Activated CD8-positive, alpha-beta memory T cell treated with anti-CD3 and anti-CD28 coated beads for 36 hours (primary cell): Measurements from ENCODE around the gene MOB2. TPM values are rescaled to one million over a fixed set of nuclear protein-coding genes. Genes with fewer than 3 reads are reported as not detected.

Experiments
- CTCF ChIA-PET: fragments of 350-600 bp; sonication (Branson Sonifier 250); formaldehyde crosslinking; loops from one replicate; lab custom pipeline; 2021; ENCODE audit warnings: antibody characterized with exemption; lab: Charles Lee
- POLR2A ChIA-PET: fragments of 350-600 bp; sonication (Branson Sonifier 250); formaldehyde crosslinking; loops from one replicate; lab custom pipeline; 2021; ENCODE audit warnings: antibody characterized with exemption; lab: Charles Lee
- total RNA-seq, 2 experiments: library from RNA; stranded (reverse); gene quantifications; one replicate each; pipeline ENCODE4 v1.2.3, GENCODE V29; 2021

Gene MOB2
- total RNA-seq, 2 experiments from 2014 or later, result 19.5 to 22.0 TPM

DNA sequence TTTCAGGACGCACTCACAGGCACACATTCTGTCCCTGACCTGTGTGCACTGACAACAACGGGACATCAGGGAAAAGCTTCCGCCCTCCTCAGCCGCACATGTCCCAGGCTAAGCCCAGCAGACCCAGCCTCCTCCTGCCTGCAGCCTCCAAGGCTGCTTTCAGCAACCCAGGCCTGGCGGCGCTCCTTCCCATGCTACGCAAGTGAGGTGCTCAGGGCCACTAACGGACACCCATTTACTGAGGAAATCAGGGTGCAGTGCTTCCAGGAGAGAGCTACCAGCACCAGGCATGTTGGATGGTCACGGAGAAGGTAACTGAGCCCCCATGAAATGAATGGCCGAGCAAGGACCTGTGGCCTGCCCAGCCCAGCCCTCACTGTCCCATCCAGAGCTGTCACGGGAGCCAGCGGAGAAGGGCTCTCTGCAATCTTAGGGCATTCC, 6.9 kb downstream of the MOB2 start:
- CTCF ChIA-PET, result no interaction called here
- POLR2A ChIA-PET, result no interaction called here

DNA sequence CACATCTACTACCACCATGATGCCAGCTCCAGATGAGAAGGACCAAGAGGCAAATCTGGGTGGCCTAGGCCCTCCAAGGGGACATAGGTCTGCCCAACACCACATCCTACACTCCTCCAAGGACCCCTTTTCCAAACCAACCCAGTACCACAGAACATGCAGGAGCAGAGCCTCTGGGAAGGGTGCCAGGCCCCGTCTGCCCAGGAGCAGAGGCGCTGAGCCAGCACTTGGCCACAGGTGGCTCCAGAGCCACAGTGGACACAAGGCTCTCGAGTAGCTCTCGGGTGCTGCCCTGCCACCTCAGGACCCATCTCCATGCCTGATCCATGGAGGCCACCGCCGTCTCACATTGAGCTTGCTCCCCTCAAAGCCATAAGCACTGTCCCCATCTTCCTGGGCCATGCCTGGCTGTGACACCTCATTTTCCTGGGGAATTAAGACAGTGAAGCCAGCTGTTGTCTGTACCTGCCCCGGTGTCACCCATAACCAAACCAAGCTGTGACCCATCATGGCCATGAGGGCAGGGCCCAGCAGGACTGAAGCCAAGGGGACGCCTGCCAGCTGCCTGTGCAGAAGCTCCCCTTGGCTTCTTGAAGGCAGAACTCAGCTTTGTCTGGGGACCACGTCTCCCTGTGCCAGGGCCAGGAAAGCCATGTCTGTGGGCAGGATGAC, 7.4 kb downstream of the MOB2 start:
- CTCF ChIA-PET, result no interaction called here
- POLR2A ChIA-PET, result no interaction called here

DNA sequence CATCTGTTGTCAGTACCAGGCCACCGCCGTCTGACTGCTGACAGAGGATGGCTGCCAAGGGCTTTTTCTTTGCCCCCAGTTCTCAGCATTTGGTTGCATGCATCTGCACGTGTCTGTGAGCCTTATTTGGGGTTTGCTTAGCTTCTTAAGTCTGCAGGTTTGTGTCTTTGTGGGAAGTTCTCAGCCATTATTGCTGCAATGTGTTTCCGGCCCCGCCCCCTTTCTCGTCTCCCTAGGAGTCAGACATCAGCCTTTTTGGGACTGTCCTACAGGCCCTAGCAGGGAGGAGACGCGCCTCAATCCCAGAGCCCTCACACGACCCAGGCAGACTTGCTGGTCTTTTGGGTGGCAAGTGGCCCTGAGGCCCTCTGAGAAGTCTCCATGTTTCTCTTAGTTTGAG, 8.0 kb downstream of the MOB2 start:
- ChIA-PET POLR2A (no interaction called here), CTCF (no interaction called here)

DNA sequence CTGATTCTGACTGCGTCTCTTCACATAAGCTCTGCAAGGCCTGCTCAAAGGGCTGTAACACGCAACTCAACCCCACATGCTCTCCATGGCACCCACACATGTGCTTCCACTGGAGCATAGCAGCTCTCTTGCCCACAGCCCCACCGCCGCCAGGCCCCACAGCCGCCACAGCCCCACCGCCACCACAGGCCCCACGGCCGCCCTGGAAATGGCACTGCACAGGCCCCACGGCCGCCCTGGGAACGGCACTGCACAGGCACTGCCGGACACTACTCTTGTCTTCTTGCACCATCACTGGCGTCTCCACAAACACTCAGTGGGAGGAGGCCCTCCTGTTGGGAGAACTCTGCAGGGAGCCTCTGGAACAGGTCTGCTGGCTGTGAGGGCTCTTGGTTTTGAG, 8.6 kb downstream of the MOB2 start:
- POLR2A ChIA-PET, result no interaction called here
- CTCF ChIA-PET, result no interaction called here

DNA sequence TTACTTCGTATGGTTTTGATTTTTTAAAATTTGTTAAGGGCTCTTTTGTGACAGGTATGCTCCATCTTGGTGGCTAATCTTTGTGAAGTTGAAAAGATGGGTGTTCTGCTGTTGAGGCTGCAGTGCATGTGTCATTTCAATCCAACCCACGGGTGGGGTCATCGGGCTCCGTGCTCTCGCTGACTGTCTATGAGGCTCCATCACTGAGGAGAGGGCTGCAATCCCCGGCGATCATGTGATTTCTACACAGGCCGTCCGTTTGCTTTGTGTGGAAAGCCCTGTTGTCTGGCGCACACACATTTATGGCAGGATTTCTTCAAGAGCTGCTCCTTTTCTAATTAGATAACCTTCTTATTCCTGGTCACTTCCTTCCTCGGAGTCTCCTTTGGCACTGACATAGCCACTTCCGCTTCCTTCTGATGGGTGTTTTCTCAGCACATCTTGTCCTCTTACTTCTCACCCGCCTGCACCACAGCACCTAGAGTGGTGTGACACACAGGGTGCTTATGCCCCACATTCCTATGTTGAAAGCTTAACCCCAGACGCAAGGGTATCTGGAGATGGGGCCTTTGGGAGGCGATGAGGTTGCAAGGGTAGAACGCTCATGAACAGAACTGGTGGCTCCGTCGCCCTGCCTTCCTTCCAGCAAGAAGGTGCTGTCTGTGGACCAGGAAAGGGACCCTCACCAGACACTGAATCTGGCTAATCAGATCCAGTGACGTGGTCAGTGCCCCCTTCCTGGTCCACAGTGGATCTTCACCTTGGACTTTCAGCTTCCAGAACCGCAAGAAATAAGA, 9.4 kb downstream of the MOB2 start:
- CTCF ChIA-PET, result no interaction called here
- POLR2A ChIA-PET, result no interaction called here

DNA sequence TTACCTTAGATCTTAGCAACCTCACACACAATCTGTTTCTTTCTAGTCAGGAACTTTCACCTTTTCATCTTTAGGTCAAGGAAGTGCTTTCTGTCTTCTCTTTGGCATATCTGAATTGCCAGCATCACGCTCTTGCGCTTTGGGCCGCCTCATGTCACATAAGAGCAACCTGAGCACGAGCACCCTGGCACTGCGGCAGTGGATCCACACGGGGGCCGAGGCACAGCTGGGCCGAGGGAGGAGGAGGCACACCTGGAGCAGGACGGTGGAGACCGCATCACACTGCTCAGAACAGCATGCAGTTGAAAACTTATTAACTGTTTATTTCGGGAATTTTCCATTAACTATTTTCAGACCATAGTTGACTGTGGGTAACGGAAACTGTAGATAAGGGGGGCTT, 10.7 kb downstream of the MOB2 start:
- ChIA-PET CTCF (no interaction called here), POLR2A (no interaction called here)

DNA sequence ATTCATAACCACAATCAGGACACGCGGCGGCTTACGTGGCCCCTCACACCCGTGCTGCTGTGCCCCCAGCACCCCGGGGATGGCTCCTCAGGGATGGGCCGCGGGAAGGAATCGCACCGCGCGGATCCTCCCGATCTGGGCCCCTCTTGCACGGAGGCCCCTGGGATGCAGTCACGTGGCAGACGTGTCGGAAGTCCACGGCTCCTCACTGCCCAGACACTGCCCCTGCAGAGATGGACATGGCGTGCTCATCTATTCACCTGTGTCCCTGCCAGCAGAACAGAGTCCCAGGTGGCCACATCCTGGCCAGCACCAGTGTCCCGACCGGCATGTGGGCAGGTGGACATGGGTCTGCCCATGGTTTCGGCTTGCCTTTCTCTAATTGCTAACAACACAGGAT, 12.8 kb downstream of the MOB2 start:
- ChIA-PET POLR2A (no interaction called here), CTCF (no interaction called here)

DNA sequence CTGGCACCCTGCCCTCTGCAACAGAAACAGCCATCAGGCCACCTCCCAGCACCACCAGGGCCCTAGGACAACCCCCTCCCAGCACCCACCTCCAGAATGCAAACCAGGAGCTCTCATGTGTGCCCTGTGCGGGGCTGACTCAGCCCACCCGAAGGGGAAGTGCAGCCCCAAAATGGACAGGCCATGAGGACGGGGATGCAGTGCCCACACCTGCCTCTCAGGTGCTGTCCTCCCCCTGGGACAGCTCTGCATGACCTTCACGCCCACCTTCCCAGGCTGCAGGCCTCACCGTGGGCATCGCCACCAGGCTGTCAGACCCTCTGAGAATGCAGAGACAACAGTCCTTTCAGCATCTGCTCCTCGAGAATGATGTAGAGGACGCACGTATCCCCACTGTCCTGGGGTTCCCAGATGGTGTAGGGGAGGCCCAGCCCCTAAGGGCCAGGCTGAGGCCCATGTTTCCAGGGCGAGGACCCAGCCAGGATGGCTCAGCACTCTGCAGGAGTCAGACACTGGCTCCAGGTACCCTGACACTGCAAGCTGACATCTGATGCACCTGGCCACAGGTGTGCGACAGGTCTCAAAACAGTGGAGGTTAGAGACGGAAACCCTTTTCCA, 13.5 kb downstream of the MOB2 start:
- POLR2A ChIA-PET, result no interaction called here
- CTCF ChIA-PET, result no interaction called here

DNA sequence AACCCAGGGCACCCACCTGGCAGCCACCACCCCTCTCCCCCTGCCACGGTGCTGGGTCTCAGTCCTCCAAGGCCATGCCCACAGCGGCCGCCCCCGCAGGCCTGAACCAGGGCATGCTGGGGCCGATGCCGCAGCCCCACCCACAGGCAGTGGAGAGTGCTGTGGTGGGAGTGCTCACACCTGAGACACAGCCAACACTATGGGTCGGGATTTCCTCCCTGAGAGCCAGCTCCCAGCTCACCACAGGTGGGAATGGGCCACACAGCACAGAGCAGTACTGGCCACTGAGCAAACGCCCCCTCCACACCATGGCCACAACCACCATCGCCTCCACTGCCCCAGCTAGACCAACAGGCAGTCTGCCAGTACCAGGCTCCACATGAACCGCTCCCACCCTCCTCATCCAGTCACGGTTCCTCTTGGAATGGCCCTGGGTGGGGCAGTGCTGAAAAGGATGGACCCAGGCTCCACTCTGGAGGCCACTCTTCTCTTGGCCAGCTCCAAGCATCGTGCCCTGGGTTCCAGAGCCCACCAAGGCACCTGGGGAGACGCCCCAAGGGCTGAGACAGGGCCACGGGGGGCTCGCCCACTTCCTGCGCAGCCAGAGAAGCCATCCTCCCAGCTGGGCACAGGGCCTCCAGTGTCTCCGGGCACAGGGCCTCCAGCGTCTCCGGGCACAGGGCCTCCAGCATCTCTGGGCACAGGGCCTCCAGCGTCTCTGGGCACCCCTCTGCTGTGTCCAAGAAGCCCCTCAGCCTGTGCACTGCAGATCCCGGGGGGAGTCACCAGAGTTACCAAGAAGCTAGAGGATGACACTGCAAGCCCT, 14.2 kb downstream of the MOB2 start:
- POLR2A ChIA-PET, result no interaction called here
- CTCF ChIA-PET, result no interaction called here

DNA sequence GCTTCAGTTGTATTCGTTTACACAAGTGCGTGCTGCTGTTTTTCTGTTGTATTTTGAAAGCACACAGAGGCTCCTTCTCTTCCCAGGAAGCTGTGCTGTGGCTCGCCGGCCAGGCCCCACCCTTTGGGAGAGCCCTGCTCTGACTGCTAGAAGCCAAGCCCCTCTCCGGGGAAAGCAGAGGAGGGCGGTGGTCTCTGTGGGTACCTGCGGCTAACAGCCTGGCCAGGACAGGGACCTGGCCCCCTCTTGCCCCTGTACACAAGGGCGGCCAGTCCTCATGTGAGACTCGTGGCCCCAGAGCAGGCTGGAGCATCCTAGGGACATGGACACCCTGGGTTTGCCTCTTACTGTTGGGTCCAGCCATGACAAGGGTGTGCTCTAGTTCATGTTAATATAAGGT, 14.8 kb downstream of the MOB2 start:
- ChIA-PET POLR2A (no interaction called here), CTCF (no interaction called here)

DNA sequence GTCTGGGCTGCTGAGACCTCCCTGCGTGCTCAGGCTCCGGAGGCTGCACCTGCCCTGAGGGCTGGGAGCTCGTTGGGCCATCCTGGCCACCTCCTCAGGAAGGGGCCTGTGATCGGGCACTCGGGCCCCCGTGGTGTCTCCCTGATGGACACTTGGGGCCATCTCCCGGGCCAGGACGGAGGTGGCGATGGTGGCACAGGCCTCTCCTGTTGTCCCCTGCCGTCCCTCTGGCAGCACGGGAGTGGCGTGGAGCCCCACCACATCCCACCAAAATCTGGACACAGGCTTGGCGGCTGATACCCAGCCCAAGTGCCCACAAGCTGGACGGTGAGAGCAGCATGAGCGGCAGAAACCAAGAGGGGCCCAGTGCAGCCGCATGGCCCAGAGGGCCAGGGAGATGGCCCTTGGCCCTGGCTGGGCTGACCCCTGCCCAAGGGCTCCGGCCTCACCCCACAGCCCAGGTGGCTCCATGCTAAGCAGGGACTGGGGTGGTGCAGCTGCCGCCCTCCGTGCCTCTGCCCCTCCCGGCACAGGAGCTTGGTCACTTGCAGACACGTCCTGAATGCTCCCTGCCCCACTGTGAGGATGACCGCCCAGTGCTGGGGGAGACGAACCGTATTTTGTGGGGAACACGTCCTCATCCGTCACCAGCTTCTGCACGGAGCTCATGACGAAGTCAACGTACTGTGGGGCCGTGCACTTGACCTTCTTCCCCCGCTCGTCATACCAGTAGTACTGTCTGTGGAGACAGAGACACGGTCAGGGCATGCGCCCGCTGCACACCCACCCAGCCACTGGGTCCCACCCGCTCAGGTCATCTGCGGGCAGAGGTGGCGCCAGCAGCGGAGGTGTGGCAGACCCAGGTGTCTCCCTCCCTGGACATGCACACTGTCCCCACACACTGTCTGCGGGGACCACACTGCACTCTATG, 15.6 kb downstream of the MOB2 start:
- ChIA-PET CTCF (interaction anchor here (0.6 kb wide), 1 partner anchor 496 kb away, joined by 3 read pairs; no protein-coding TSS in a partner anchor), POLR2A (no interaction called here)

DNA sequence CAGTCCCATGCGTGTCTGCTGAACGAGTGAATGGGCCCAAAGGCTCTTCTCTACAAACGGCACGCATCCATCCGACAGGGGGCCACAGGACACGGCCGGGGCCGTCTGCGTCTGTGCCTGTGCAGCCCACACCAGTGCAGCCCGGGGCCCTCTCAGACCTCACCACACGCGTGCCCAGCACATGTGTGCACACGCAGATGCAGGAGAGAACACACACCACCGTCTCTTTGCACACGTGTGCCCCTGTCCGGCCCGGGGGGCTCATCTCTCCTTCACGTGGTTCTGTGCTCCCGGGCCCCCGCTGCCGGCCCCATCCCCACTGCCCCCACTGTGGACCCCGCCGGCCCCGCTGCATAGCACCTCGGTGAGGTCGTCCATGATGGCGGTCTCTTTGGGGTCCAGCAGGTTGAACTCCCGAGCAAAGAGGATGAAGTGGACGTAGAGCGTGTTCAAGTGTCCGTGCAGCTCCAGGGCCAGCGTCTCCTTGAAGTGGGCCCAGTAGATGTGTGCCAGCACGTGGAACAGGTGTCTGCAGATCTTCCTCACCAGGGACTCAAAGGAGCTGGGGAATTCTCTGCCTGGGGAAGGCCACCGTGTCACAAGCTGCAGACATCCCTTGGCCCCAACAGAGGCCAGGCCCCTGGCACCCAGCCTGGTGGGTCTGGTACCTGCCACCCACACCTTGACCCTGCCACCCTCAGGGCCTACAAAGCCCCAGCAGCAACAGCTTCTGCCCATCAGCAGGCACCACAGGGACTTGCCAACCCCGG, 16.5 kb downstream of the MOB2 start:
- ChIA-PET POLR2A (no interaction called here), CTCF (interaction anchor here (0.6 kb wide), 1 partner anchor 495 kb away, joined by 3 read pairs; no protein-coding TSS in a partner anchor)

DNA sequence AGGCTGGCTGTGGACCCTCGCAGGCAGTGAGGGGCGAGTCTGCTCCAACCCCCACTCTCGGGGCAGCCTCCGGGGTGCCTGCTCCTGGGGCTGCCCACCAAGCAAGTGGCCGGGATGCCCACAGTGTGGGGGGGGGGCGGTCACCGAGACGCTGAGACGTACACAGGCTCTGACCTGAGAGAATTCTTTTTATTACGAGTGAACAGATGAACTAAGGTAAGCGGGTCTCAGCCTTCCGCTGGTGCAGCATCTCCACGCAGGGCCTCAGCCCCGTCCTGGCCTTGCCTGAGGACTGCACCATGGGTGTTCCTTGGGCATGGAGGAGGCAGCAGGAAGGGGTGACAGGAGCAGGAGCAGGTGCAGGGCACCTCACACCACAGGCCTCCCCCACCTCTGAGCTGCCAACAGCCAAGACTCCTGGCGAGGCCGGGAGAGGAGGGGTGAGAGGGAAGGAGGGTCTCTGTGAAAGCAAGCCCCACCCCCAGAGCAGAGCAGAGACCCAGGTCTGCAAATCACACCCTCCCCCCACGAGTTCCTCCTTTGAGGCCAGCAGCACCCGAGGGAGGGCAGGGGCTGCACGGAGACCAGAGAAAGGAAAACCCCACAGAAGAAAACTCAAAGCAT, 17.2 kb downstream of the MOB2 start:
- CTCF ChIA-PET, result no interaction called here
- POLR2A ChIA-PET, result no interaction called here

DNA sequence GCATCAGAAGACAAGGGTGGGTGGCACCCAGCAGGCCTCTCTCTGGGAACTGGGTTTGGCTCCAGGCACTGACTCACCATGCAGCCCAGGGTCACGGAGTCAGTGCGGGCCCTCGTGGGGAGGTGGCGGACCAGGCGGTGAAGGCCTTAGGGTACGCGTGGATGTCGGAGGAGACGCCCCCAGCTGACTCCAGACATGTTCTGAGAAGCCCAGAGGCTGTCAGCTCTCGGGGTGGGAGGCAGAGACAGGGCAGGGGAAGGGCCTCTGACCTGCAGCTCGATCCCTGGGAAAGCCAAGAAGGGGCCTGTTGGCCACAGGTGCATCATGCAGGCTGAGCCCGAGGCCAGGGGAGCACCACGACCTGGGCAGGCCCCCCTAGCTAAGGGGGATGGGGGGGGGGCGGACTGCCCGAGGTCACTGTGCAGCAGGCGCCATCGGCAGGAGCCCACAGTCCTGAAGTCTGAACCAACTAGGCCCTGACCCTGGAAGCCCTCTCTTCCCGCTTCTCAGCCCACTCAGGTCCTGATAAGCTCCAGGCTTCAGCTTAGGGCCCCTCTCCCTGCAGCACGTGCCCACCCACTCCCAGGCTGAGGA, 18.0 kb downstream of the MOB2 start:
- POLR2A ChIA-PET, result no interaction called here
- CTCF ChIA-PET, result no interaction called here

DNA sequence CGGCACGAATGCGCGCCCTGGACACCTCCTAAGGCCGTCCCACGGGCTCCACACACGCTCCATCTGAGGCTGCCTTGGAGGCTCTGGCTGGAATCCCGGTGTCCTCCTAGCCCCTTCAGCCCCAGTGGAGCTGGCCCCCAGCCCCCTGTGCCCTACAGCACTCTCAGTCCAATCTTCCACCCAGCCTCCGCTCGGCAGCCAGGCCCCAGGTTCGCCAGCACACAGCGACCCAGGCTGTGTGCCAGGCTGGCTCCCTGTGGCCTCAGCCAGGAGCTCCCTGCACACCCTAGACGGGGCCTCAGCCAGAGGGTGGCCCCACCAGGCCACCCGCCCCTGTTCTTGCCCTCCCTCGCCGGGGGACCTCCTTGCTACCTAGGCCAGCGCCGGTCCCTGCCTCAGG, 18.6 kb downstream of the MOB2 start:
- POLR2A ChIA-PET, result no interaction called here
- CTCF ChIA-PET, result no interaction called here

DNA sequence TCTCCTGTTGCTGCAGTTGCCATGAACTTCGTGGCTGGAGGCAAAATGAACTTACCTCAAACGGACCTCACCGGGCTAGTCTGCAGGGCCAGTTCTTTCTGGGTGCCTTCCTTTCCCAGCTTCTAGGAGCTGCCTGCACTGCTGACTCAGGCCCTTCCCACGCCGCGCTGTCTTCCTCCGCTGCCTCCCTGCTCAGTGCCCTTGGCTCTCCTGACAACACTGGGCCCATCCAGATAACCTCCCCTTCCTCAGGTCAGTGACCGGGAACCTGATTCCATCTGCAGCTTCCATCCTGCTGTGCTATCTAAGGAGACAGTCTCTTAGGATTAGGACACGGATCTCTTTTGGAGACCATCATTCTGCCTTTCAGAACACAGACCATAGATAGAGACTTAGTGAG, 19.3 kb downstream of the MOB2 start:
- ChIA-PET CTCF (no interaction called here), POLR2A (no interaction called here)

DNA sequence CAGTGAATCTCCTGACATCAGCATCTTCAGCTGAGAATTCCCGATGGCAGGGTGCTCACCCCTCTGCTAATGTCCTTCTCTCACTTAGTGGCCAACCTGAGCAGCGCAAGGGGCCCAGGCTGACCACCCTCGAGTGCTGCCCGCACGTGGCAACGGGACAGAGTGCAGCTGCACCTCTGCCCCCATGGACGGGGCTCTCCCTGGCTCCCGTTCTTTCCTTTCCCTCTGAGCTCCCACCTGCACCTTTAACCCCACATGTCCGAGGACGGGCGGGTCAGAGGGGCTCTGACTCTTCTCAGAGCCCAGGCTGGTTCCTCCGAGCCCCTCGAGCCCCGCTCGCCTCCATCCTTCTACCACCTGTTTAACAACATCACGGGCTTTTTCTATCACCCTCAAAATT, 19.8 kb downstream of the MOB2 start:
- CTCF ChIA-PET, result no interaction called here
- POLR2A ChIA-PET, result no interaction called here
